WTC11 (cell line): Measurements from ENCODE around the gene ATG101. TPM values are rescaled to one million over a fixed set of nuclear protein-coding genes. Genes with fewer than 3 reads are reported as not detected.

Experiments used
- ATAC-seq: fragments of 200-7000 bp; cut with Tn5 transposase; 2 replicates; pipeline ENCODE4 v1.10.0; 2021; ENCODE audit warnings: mild to moderate bottlenecking, moderate library complexity
- CTCF ChIA-PET: fragments of 300-600 bp; sonication (Branson Sonifier 250); formaldehyde crosslinking; loops from one replicate; lab custom pipeline; 2021; ENCODE audit warnings: antibody characterized with exemption; lab: Charles Lee
- POLR2A ChIA-PET: fragments of 350-600 bp; sonication (Branson Sonifier 250); formaldehyde crosslinking; loops from one replicate; lab custom pipeline; 2021; ENCODE audit warnings: antibody characterized with exemption; lab: Charles Lee
- DNase-seq: peaks from one replicate; pipeline ENCODE4 v3.0.0; 2021; ENCODE audit warnings: low spot score
- H3K27ac Mint-ChIP-seq: 2 replicates; pipeline ENCODE4 v1.8.0; 2021; ENCODE audit warnings: mixed read lengths
- H3K27me3 Mint-ChIP-seq: 2 replicates; pipeline ENCODE4 v1.8.0; 2021; ENCODE audit warnings: low read depth, mild to moderate bottlenecking, moderate library complexity, mixed read lengths
- H3K36me3 Mint-ChIP-seq: 2 replicates; pipeline ENCODE4 v1.8.0; 2021; ENCODE audit warnings: mixed read lengths
- H3K4me1 Mint-ChIP-seq: 2 replicates; pipeline ENCODE4 v1.8.0; 2022; ENCODE audit warnings: mixed read lengths
- H3K4me3 Mint-ChIP-seq: 2 replicates; pipeline ENCODE4 v1.8.0; 2021; ENCODE audit warnings: mild to moderate bottlenecking, moderate library complexity, mixed read lengths
- H3K9me3 Mint-ChIP-seq: 2 replicates; pipeline ENCODE4 v1.8.0; 2021; ENCODE audit warnings: mixed read lengths
- AR ChIP-seq: fragments of 250-450 bp; sonication (Bioruptor Pico); IDR thresholded peaks from 2 replicates; pipeline ENCODE4 v1.9.0; 2021; ENCODE audit warnings: mild to moderate bottlenecking
- ATF3 ChIP-seq: sonication (generic); formaldehyde crosslinking; conservative IDR thresholded peaks from 2 replicates; pipeline ENCODE4 v1.8.1; 2022; ENCODE audit warnings: mild to moderate bottlenecking, missing genetic modification reagents
- ATF6 ChIP-seq: sonication (generic); formaldehyde crosslinking; IDR thresholded peaks from 2 replicates; pipeline ENCODE4 v1.8.1; 2023; ENCODE audit warnings: mild to moderate bottlenecking, missing genetic modification reagents
- ELF4 ChIP-seq: sonication (generic); formaldehyde crosslinking; IDR thresholded peaks from 2 replicates; pipeline ENCODE4 v1.8.1; 2022; ENCODE audit warnings: low read depth, mild to moderate bottlenecking, moderate library complexity, missing genetic modification reagents
- FOXP1 ChIP-seq: sonication (generic); formaldehyde crosslinking; IDR thresholded peaks from 2 replicates; pipeline ENCODE4 v1.8.0; 2022; ENCODE audit warnings: missing genetic modification reagents, mild to moderate bottlenecking, moderate library complexity, borderline replicate concordance
- IRF2 ChIP-seq: sonication (generic); formaldehyde crosslinking; IDR thresholded peaks from 2 replicates; pipeline ENCODE4 v1.8.0; 2022; ENCODE audit warnings: low read depth, missing genetic modification reagents, borderline replicate concordance
- KAT7 ChIP-seq: sonication (generic); formaldehyde crosslinking; IDR thresholded peaks from 2 replicates; pipeline ENCODE4 v1.8.1; 2023; ENCODE audit warnings: missing genetic modification reagents, mild to moderate bottlenecking, borderline replicate concordance
- SP1 ChIP-seq: sonication (generic); formaldehyde crosslinking; conservative IDR thresholded peaks from 2 replicates; pipeline ENCODE4 v1.8.1; 2022; ENCODE audit warnings: missing genetic modification reagents
- TEAD1 ChIP-seq: sonication (generic); formaldehyde crosslinking; IDR thresholded peaks from 2 replicates; pipeline ENCODE4 v1.8.0; 2022; ENCODE audit warnings: mild to moderate bottlenecking, missing genetic modification reagents
- ZNF423 ChIP-seq: fragments of 250-450 bp; sonication (Bioruptor Pico); IDR thresholded peaks from 2 replicates; pipeline ENCODE4 v2.1.2; 2022; ENCODE audit warnings: mild to moderate bottlenecking, moderate library complexity
- total RNA-seq: library from RNA; stranded (reverse); gene quantifications from 3 replicates; pipeline ENCODE4 v1.2.3, GENCODE V29; 2021
- TF ChIP-seq, protein P1 (sequence below): sonication (generic); formaldehyde crosslinking; IDR thresholded peaks from 2 replicates; pipeline ENCODE4 v1.8.0; 2022; ENCODE audit warnings: mild to moderate bottlenecking, missing genetic modification reagents
- TF ChIP-seq, protein P2 (sequence below): sonication (generic); formaldehyde crosslinking; IDR thresholded peaks from 2 replicates; pipeline ENCODE4 v1.8.0; 2022; ENCODE audit warnings: mild to moderate bottlenecking, missing genetic modification reagents
- TF ChIP-seq, protein P3 (sequence below): sonication (generic); formaldehyde crosslinking; IDR thresholded peaks from 2 replicates; pipeline ENCODE4 v1.8.1; 2023; ENCODE audit warnings: mild to moderate bottlenecking, moderate library complexity, missing genetic modification reagents
- TF ChIP-seq, protein P4 (sequence below): sonication (generic); formaldehyde crosslinking; IDR thresholded peaks from 2 replicates; pipeline ENCODE4 v1.8.0; 2022; ENCODE audit warnings: missing genetic modification reagents
- TF ChIP-seq, protein P5 (sequence below): sonication (generic); formaldehyde crosslinking; IDR thresholded peaks from 2 replicates; pipeline ENCODE4 v1.8.1; 2023; ENCODE audit warnings: mild to moderate bottlenecking, missing genetic modification reagents, moderate library complexity
- TF ChIP-seq, protein P6 (sequence below): sonication (generic); formaldehyde crosslinking; IDR thresholded peaks from 2 replicates; pipeline ENCODE4 v1.8.1; 2022; ENCODE audit warnings: mild to moderate bottlenecking, missing genetic modification reagents, moderate library complexity, borderline replicate concordance

The ATG101 gene
- total RNA-seq, 1 experiment from 2014 or later = 52.1 TPM

- TF ChIP-seq, protein P1, sequence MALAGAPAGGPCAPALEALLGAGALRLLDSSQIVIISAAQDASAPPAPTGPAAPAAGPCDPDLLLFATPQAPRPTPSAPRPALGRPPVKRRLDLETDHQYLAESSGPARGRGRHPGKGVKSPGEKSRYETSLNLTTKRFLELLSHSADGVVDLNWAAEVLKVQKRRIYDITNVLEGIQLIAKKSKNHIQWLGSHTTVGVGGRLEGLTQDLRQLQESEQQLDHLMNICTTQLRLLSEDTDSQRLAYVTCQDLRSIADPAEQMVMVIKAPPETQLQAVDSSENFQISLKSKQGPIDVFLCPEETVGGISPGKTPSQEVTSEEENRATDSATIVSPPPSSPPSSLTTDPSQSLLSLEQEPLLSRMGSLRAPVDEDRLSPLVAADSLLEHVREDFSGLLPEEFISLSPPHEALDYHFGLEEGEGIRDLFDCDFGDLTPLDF (CRISPR knock-in tag) = no peak
These were observed 19.5 kb upstream of the ATG101 start (continued) for GRCh38 chr12:52050116-52050757.

GRCh38 chr12:52050758-52051541, 18.8 kb upstream of the ATG101 start, which contains the start of gene NR4A1:
Gene NR4A1, plus strand, starts transcription at chr12:52051442. Its CDS starts 2,887 bp downstream, at chr12:52054329.
- H3K4me1 Mint-ChIP-seq = peaks cover 28% of the 10 kb centered on the region
- peaks cover 50% of the 10 kb centered on the region for H3K27me3 Mint-ChIP-seq
- no peaks in the 10 kb centered on the region for H3K36me3 Mint-ChIP-seq
- ChIA-PET POLR2A (interaction anchor here (0.6 to 1.8 kb wide), 13 partner anchors 9 to 30 kb away, joined by 3 to 11 read pairs (median 4); partner anchors contain the start of gene ATG101), CTCF (interaction anchor here (0.6 to 2.9 kb wide), 25 partner anchors 11 to 926 kb away, joined by 3 to 57 read pairs (median 5); partner anchors contain the start of genes ATG101 and TAMALIN)
- H3K27ac Mint-ChIP-seq = peak within 1 kb of the TSS; percentile 87
- ATAC-seq (peak; percentile 68), DNase-seq (peak; percentile 90)
- no peaks in the 10 kb centered on the region for H3K9me3 Mint-ChIP-seq
- H3K4me3 Mint-ChIP-seq = peak within 1 kb of the TSS; percentile 86
- no peak for TF ChIP-seq IRF2 (CRISPR knock-in tag)
- TF ChIP-seq ATF3 (CRISPR knock-in tag) = no peak
- no peak for TF ChIP-seq ELF4 (CRISPR knock-in tag)
- no peak for TF ChIP-seq ATF6 (CRISPR knock-in tag)
- peak; percentile 11; the same call in 1 of the 2 replicates for TF ChIP-seq FOXP1 (CRISPR knock-in tag)
- peak; percentile 73 for TF ChIP-seq SP1 (CRISPR knock-in tag)
- TF ChIP-seq TEAD1 (CRISPR knock-in tag) = no peak
- TF ChIP-seq, protein P2, sequence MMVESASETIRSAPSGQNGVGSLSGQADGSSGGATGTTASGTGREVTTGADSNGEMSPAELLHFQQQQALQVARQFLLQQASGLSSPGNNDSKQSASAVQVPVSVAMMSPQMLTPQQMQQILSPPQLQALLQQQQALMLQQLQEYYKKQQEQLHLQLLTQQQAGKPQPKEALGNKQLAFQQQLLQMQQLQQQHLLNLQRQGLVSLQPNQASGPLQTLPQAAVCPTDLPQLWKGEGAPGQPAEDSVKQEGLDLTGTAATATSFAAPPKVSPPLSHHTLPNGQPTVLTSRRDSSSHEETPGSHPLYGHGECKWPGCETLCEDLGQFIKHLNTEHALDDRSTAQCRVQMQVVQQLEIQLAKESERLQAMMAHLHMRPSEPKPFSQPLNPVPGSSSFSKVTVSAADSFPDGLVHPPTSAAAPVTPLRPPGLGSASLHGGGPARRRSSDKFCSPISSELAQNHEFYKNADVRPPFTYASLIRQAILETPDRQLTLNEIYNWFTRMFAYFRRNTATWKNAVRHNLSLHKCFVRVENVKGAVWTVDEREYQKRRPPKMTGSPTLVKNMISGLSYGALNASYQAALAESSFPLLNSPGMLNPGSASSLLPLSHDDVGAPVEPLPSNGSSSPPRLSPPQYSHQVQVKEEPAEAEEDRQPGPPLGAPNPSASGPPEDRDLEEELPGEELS (CRISPR knock-in tag) = peak; percentile 68; the same call in 1 of the 2 replicates
- TF ChIP-seq, protein P3, sequence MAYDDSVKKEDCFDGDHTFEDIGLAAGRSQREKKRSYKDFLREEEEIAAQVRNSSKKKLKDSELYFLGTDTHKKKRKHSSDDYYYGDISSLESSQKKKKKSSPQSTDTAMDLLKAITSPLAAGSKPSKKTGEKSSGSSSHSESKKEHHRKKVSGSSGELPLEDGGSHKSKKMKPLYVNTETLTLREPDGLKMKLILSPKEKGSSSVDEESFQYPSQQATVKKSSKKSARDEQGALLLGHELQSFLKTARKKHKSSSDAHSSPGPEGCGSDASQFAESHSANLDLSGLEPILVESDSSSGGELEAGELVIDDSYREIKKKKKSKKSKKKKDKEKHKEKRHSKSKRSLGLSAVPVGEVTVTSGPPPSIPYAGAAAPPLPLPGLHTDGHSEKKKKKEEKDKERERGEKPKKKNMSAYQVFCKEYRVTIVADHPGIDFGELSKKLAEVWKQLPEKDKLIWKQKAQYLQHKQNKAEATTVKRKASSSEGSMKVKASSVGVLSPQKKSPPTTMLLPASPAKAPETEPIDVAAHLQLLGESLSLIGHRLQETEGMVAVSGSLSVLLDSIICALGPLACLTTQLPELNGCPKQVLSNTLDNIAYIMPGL (CRISPR knock-in tag) = no peak; the same call in 1 of the 2 replicates
- TF ChIP-seq KAT7 (CRISPR knock-in tag) = no peak
- no peak for TF ChIP-seq AR (CRISPR knock-in tag)
- TF ChIP-seq, protein P4, sequence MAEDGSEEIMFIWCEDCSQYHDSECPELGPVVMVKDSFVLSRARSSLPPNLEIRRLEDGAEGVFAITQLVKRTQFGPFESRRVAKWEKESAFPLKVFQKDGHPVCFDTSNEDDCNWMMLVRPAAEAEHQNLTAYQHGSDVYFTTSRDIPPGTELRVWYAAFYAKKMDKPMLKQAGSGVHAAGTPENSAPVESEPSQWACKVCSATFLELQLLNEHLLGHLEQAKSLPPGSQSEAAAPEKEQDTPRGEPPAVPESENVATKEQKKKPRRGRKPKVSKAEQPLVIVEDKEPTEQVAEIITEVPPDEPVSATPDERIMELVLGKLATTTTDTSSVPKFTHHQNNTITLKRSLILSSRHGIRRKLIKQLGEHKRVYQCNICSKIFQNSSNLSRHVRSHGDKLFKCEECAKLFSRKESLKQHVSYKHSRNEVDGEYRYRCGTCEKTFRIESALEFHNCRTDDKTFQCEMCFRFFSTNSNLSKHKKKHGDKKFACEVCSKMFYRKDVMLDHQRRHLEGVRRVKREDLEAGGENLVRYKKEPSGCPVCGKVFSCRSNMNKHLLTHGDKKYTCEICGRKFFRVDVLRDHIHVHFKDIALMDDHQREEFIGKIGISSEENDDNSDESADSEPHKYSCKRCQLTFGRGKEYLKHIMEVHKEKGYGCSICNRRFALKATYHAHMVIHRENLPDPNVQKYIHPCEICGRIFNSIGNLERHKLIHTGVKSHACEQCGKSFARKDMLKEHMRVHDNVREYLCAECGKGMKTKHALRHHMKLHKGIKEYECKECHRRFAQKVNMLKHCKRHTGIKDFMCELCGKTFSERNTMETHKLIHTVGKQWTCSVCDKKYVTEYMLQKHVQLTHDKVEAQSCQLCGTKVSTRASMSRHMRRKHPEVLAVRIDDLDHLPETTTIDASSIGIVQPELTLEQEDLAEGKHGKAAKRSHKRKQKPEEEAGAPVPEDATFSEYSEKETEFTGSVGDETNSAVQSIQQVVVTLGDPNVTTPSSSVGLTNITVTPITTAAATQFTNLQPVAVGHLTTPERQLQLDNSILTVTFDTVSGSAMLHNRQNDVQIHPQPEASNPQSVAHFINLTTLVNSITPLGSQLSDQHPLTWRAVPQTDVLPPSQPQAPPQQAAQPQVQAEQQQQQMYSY (CRISPR knock-in tag) = no peak
- peak; percentile 41 for TF ChIP-seq ZNF423 (CRISPR knock-in tag)
- TF ChIP-seq, protein P5, sequence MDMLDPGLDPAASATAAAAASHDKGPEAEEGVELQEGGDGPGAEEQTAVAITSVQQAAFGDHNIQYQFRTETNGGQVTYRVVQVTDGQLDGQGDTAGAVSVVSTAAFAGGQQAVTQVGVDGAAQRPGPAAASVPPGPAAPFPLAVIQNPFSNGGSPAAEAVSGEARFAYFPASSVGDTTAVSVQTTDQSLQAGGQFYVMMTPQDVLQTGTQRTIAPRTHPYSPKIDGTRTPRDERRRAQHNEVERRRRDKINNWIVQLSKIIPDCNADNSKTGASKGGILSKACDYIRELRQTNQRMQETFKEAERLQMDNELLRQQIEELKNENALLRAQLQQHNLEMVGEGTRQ (CRISPR knock-in tag) = 0 out of 2 replicates have a peak, but pooled peaks have one; percentile 4
- TF ChIP-seq, protein P6, sequence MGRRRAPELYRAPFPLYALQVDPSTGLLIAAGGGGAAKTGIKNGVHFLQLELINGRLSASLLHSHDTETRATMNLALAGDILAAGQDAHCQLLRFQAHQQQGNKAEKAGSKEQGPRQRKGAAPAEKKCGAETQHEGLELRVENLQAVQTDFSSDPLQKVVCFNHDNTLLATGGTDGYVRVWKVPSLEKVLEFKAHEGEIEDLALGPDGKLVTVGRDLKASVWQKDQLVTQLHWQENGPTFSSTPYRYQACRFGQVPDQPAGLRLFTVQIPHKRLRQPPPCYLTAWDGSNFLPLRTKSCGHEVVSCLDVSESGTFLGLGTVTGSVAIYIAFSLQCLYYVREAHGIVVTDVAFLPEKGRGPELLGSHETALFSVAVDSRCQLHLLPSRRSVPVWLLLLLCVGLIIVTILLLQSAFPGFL (CRISPR knock-in tag) = no peak
